ENCODE results near the gene CORO7.

The CORO7 gene

GRCh38 chr16:4360538-4361021, 55.8 kb downstream of the CORO7 start:
- no peak for DNase-seq (ENCODE audit: low read depth, low spot score)
- in situ Hi-C loops (cut with HindIII; ENCODE audit: low sequenced_read_pairs), result no loop called here
- TF ChIP-seq, protein P1, sequence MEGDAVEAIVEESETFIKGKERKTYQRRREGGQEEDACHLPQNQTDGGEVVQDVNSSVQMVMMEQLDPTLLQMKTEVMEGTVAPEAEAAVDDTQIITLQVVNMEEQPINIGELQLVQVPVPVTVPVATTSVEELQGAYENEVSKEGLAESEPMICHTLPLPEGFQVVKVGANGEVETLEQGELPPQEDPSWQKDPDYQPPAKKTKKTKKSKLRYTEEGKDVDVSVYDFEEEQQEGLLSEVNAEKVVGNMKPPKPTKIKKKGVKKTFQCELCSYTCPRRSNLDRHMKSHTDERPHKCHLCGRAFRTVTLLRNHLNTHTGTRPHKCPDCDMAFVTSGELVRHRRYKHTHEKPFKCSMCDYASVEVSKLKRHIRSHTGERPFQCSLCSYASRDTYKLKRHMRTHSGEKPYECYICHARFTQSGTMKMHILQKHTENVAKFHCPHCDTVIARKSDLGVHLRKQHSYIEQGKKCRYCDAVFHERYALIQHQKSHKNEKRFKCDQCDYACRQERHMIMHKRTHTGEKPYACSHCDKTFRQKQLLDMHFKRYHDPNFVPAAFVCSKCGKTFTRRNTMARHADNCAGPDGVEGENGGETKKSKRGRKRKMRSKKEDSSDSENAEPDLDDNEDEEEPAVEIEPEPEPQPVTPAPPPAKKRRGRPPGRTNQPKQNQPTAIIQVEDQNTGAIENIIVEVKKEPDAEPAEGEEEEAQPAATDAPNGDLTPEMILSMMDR (IDR thresholded peaks at IDR 0.05; ENCODE audit: low read depth, low read length), result no peak
- H3K4me3 ChIP-seq (ENCODE audit: low read depth, low read length), result no peak overlapping the region

DNA sequence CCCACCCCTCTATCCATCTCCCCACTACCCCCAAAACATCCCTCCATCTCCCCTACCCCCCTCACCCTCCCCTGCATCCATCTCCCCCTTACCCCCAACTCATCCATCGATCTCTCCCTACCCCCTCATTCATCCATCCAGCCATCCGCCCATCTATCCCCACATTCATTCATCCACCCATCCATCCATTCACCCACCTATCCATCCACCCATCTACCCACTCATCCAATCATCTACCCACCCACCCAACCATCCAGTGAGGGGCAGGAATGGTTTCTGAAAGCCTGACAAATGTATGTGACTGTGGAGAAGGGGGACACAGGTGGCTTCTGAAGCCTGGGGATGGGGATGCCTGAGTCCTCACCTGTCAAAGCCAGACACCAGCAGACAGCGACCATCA, 56.5 kb downstream of the CORO7 start:
- DNase-seq (ENCODE audit: low read depth, low spot score), result no peak
- TF ChIP-seq, protein P1 (IDR thresholded peaks at IDR 0.05; ENCODE audit: low read depth, low read length), result no peak
- in situ Hi-C loops (cut with HindIII; ENCODE audit: low sequenced_read_pairs), result no loop called here
- no peak overlapping the region for H3K4me3 ChIP-seq (ENCODE audit: low read depth, low read length)

DNA sequence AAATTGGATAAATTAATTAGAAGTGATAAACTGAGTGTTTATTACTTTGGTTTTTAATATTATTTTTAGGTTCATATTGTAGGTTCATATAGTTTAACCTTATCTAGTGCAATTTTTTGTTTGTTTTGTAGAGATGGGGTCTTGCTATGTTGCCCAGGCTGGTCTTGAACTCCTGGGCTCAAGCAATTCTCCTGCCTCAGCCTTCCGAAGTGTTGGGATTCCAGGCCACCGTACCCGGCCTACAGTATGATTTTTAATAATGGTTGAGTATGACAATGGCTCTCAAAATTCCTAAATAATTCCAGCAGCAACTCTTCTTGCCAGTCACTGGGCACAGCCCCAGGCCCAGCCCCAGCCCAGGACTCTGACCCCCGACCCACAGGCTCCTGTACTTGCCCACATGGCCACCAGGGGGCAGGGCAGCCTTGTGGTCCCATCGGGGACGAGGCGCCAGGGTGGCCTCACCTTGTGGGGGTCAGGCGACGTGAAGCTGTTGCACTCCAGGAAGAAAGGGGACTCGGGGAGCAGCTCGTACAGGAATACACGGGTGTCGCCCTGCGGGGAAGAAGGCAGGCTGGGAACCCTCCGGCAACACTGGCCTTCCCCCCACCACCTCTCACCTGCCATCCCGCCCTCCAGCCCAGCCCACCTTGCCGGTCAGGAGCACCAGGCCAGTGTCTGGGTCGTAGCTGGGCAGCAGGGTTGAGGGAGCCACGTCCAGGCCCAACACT, 57.4 kb downstream of the CORO7 start:
- in situ Hi-C loops (cut with HindIII; ENCODE audit: low sequenced_read_pairs), result no loop called here
- H3K4me3 ChIP-seq (ENCODE audit: low read depth, low read length), result no peak overlapping the region
- no peak for DNase-seq (ENCODE audit: low read depth, low spot score)
- TF ChIP-seq, protein P1 (IDR thresholded peaks at IDR 0.05; ENCODE audit: low read depth, low read length), result peak; percentile 95

DNA sequence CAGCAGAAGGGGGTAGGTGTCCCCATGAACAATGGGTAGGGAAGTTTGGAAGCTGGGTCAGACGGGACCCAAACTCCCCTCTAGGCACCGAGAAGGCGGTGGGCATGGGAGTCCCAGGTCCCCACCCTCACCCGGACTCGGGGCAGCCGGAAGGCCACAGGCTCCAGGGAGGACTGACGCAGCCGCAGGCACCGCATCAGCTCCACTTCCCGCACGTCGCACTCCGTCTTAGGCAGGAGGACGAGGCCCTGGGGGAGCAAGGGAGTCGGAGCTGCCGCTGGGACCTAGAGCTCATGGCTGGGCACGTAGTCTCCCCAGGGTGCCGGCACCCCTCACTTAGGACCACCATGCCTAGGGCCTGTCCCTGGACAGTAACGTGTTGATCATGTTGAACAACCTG, 58.2 kb downstream of the CORO7 start:
- TF ChIP-seq, protein P1 (IDR thresholded peaks at IDR 0.05; ENCODE audit: low read depth, low read length), result no peak
- no peak overlapping the region for H3K4me3 ChIP-seq (ENCODE audit: low read depth, low read length)
- DNase-seq (ENCODE audit: low read depth, low spot score), result no peak
- in situ Hi-C loops (cut with HindIII; ENCODE audit: low sequenced_read_pairs), result no loop called here

GRCh38 chr16:4356820-4357219, 59.6 kb downstream of the CORO7 start:
- TF ChIP-seq, protein P1 (IDR thresholded peaks at IDR 0.05; ENCODE audit: low read depth, low read length), result no peak
- in situ Hi-C loops (cut with HindIII; ENCODE audit: low sequenced_read_pairs), result no loop called here
- no peak for DNase-seq (ENCODE audit: low read depth, low spot score)
- H3K4me3 ChIP-seq (ENCODE audit: low read depth, low read length), result no peak overlapping the region

DNA sequence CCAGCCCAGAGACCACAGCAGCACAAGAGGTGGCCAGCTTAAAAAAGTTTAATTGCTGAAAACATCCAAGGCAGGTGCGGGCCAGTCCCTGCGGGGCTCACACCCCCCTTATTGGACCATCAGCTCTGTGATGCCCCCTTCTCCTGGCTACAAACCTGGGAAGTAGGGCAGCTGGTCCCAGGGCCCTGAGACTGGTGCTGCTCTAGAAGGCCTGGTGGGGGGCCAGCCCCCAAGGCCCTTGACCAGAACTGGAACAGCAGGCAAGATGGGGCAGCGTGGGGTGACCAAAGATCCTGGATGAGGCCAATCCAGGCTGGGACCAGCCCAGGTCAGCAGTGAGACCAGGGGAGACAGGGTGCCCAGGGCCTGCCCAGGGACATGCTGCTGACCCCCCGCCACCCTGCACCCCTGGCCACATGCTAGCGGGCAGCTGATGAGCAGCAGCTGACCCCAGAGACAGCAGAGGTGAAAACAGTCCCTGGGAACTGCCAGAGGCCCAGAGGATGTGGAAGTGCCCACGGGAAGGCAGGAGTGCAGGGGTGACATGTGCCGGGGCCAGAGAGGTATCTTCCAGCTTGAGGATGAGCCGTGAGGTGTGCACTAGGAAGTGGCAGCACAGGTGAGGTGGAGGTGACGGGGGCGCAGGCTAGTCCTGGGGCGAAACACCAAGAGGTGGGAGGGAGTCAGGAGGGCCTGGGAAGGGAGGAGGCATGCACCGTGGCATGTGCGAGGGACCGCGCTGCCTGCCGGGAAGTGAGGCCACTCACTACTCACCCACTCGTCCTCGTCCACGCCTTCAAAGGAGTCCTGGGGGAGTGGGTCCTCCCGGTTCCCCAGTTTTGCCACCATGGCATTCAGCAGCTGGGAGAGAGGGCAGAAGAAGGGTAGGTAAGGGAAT, 61.6 kb downstream of the CORO7 start:
- in situ Hi-C loops (cut with HindIII; ENCODE audit: low sequenced_read_pairs), result no loop called here
- no peak overlapping the region for H3K4me3 ChIP-seq (ENCODE audit: low read depth, low read length)
- DNase-seq (ENCODE audit: low read depth, low spot score), result no peak
- TF ChIP-seq, protein P1 (IDR thresholded peaks at IDR 0.05; ENCODE audit: low read depth, low read length), result no peak

Measured in astrocyte of the spinal cord (primary cell).